Stimulated activated CD4-positive, alpha-beta T cell treated with anti-CD3 and anti-CD28 coated beads, TNF-alpha, amount 100 ng/mL, for 48 hours (primary cell): ENCODE data around the gene KCNK5.

ENCODE experiments used
- DNase-seq, 3 donors: peaks; one replicate each; pipeline ENCODE4 v3.0.0-alpha.2; 2020; ENCODE audit warnings: low read depth in 3 of 3

Gene KCNK5

GRCh38 chr6:39197922-39198500, 31.3 kb downstream of the KCNK5 start:
- DNase-seq: no peak

GRCh38 chr6:39197521-39197920, 31.8 kb downstream of the KCNK5 start:
- DNase-seq: no peak

DNA sequence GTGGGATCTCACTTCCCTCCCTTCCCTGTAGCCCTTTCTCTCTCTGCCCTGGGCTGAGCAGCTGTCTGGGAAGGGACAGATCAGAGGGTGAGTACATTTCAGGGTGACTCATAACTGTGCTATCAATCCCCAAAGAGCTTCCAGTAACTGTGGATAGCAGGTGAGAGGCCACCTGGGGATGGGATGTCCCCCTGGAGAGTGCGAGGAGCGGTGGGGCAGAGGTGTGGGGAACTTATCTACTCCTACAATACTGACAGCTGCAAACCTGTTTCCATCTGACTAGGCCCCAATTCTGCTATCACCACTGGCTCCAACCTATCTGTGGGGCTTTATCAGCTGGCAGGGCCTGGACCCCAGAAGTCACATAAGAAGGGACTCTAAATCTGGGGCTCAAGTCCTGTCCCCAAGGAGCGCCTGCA, 32.6 kb downstream of the KCNK5 start:
- no peak for DNase-seq

DNA sequence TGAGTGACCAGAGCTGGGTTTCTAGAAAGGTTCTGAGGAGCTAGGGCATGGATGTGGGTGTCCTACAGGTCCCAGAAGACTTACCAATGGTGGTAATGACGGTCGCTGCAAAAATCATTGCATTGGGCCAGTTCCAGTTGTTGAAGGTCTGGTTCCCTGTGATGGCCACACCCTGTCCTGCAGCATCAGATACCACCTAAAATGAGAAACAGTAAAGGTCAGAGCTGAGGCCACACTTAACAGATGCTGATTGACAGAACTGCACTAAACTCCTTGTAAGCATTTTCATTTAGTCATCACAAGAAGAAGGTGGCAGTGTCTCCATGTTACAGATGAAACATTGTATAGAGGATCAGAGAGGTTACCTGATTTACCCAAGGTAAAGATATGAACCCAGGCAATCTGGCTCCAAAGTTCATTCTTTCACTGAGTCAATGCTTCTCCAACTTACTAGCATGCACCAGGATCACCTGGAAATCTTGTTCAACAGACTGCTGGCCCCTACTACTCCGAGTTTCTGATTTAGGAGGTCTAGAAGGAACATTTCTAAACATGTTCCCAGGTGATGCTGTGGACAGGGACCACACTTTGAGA, 33.4 kb downstream of the KCNK5 start:
- DNase-seq: no peak

DNA sequence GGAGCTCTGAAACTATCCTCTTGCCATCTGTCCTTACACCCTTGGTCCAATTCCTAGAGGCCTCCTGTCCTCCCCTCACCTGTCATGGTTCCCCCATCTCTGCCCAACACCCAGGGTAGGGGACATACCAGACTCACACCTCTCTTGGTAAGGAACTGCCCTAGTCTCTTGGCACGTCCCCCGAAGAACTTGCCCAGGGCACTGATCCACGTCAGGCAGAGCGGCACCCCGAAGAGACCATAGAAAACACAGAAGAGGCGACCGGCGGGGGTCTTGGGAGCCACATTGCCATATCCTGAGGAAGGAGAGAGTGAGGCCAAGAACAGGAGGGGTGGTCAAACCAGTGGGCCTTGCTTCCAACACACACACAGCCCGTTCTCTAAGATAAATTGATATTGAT, 34.8 kb downstream of the KCNK5 start:
- no peak for DNase-seq

GRCh38 chr6:39193201-39193791, 36.0 kb downstream of the KCNK5 start:
- DNase-seq: no peak

- DNase-seq: no peak
Measured at GRCh38 chr6:39192736-39193135, 36.5 kb downstream of the KCNK5 start.

DNA sequence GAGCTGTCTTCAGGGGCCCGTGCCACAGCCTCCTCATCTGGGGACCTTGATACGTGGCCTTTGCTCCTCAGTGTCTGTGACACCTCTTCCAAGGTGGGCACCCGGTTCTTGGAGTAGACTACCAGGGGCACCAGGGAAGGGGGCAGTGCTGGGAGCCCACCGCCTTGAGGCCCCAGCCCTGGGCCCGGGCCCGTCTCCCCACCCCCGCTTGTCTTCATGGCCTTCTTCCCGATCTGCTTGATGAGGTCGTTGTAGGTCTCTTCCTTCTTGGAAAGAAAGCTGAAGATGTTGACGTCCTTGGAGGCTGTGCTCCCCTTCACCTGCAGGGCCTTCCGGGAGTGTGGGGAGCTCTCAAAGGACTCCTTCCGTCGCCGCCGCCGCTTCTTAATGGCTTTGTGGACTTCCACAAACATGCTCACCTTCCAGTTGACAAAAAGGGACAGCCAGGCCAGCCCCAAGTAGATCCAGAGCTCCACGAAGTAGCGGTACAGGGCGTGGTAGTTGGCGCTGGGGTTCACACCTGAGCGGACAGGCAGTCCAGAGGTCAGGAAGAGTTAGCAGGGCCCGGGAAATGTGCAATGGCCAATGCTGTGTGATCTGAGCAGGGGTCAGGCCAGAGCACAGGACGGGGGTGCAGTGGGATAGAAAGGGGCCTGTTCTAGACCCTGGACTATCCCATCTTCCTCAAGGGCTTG, 37.9 kb downstream of the KCNK5 start:
- DNase-seq: no peak

DNA sequence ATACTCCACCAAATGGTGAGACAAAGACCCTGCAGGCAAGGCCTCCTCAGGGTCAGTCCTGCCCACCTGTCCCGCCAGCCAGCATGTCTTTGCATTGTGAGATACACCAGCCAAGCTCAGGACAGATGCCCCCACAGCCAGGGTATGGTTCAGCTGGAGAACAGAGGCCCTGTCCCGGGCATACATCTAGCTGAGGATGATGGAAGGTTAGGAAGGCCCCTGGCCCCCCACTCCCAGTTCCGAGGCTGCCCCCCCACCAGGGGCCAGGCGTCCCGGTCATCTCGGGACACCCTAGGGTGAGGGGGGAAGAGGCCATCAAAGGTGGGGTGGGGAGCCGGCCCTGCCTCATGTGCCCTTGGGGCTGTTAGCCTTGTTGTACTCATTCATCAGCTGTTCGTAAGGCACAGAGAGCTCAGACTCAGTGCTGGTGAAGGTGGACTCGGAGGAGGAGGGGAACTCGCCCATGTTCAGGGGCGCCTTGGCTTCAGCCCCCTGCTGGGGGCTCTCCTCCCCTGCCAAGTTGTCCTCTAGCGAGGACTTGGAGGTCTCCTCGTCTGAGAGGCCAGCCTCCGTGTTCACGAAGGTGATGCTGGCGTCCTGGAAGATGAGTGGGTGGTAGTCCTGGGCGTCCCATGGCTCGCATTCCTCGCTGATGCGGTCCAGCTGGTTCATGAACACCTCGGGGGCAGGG, 38.6 kb downstream of the KCNK5 start:
- no peak for DNase-seq

DNA sequence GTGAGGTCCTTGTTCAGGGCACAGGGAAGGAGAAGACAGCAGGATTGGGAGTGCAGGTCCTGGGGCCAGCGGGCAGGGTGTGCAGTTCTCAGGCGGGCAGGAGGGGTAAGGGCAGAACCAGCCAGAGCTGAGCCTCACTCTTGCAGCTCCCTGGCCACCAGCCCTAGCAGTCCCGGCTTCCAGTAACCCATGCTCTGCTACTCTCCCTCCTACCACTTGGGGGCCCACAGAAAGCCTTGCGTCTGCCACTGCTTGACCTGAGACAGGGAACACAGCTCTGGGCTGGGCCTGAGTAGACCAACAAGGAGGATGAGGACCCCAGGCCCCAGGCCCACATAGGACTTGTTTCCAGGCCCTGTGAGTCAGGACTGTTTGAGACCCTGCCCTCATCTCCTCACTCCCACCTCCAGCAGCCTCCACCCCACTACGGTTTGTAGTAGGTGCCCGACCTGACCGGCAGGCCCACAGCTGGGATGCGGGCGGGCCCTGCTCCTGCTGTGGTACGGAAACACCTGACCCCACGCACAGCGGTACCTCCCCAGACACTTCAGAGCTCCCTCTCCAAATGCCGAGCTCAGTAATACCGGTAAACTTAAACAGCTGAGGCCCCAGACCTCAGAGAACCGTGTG, 39.2 kb downstream of the KCNK5 start:
- no peak for DNase-seq

- DNase-seq: no peak
Measured at GRCh38 chr6:39189131-39189530, 40.1 kb downstream of the KCNK5 start.

- no peak for DNase-seq
Measured at GRCh38 chr6:39188571-39188970, 40.7 kb downstream of the KCNK5 start.

DNA sequence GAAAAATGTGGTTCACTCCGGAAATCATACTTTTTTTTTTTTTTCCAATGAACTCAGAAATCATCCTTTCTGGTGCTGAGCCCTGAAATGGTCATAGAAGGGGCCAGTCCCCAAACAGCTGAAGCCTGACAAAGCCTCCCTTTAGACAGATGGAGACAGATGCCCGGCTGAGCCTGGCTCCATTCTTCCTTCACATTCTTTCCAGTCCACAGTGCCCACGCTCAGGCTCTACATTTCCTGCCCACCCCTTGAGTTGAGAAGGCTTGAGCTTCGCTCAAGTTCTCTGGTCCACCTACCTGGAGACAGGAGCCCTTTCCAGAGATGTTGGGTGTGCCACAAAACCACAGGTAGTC, 41.2 kb downstream of the KCNK5 start:
- no peak for DNase-seq

- DNase-seq: no peak
Measured at GRCh38 chr6:39184906-39185580, 44.2 kb downstream of the KCNK5 start.

DNA sequence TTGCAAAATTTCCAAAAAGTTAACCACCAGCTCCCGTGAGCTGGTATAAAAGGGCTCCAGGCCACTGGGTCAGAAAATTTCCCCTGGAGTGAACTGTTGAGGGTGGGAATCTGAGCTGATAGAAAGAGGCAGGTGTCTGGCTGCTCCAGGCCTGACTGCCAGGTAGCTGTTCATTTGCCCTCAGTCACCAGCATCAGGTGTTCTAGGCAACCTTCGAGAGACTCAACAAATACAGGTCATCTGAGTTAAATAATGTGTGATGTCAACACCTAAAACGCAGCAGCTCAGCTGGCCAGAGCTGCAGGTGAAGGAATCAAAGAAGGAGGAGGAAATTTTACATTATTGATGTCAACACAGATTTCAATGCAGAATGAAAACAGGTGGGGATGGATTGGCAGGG, 46.7 kb downstream of the KCNK5 start:
- DNase-seq: no peak

DNA sequence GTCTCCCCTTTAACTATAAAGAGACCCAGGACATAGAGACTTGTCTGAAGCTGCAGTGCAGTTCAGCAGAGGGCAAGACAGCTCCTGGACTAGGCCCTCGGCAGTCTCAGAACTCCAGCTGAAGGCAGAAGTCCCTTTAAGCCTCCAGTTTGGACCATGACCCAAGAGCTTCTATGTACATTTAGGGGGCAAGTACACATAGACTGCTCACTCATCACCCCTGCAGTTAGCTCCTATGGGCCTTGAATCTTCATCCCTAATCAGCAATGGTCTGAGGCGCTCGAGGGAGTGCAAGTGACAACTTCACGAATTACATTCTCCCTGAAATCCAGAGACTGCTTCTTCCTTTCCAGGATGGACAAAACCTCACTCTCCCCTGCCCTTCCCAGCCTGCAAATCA, 47.4 kb downstream of the KCNK5 start:
- DNase-seq: no peak

DNA sequence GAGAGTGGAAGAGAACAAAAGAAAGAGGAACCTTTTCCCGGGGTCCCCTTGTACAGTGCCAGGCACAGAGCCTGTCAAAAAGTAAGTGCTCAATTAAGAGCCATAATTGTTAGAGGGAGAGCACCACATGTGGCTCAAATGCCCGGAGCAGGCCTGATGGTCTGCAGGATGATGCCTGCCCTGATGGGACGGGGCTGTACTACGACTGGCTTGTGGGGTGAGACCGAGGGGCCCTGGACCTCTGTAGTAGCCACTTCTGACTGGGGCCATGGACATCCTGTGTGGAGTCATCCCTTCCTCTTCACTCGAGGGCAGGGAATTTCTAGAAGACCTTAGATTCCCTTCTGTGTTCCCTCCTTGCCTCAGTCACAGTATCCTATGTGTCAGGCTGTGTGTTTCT, 47.9 kb downstream of the KCNK5 start:
- no peak for DNase-seq

- DNase-seq: no peak
Measured at GRCh38 chr6:39178804-39179203, 50.5 kb downstream of the KCNK5 start.

- DNase-seq: no peak
Measured at GRCh38 chr6:39178235-39178634, 51.0 kb downstream of the KCNK5 start.

- DNase-seq: no peak
Measured at GRCh38 chr6:39177130-39177529, 52.1 kb downstream of the KCNK5 start.

DNA sequence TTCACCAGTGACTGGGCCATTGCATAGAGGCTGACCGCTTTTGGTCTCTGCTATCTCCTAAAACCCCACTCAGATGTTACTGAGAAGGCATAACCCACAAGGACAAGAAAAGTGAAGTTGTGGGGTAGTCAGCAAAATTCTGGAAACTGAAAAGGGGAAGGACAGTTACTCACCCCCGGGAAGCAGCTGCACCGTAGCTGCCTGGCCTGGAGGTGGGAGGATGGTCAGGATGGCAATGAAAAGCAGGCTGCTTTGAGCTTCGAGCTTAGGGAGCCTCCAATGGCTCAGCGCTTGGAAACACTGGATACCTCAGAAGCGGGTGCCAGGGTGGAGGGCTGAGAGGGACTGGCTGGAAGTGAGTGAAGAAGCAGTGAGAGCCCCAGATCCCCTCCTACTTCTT, 56.0 kb downstream of the KCNK5 start:
- no peak for DNase-seq

- DNase-seq: no peak
Measured at GRCh38 chr6:39172377-39172757, 56.9 kb downstream of the KCNK5 start.
